Activated naive CD4-positive, alpha-beta T cell treated with anti-CD3 and anti-CD28 coated beads for 36 hours (primary cell): ENCODE results near the gene TPSAB1. TPM values are rescaled to one million over a fixed set of nuclear protein-coding genes. Genes with fewer than 3 reads are reported as not detected.

Source experiments
- CTCF ChIA-PET: fragments of 350-600 bp; sonication (Branson Sonifier 250); formaldehyde crosslinking; loops from one replicate; lab custom pipeline; 2021; ENCODE audit warnings: antibody characterized with exemption; lab: Charles Lee
- DNase-seq: peaks from one replicate; pipeline ENCODE4 v3.0.0-alpha.2; 2020
- H3K27ac Mint-ChIP-seq: one replicate; pipeline ENCODE4 v1.8.0; 2021; ENCODE audit warnings: mild to moderate bottlenecking, mixed read lengths
- H3K27me3 Mint-ChIP-seq: one replicate; pipeline ENCODE4 v1.8.0; 2021; ENCODE audit warnings: low read depth, mixed read lengths
- H3K36me3 Mint-ChIP-seq: one replicate; pipeline ENCODE4 v1.8.0; 2021; ENCODE audit warnings: low read depth, mixed read lengths
- H3K4me1 Mint-ChIP-seq: one replicate; pipeline ENCODE4 v1.8.0; 2021; ENCODE audit warnings: low read depth, mixed read lengths
- H3K4me3 Mint-ChIP-seq: one replicate; pipeline ENCODE4 v1.8.0; 2021; ENCODE audit warnings: mild to moderate bottlenecking, moderate library complexity, mixed read lengths
- H3K9me3 Mint-ChIP-seq: one replicate; pipeline ENCODE4 v1.8.0; 2021; ENCODE audit warnings: mixed read lengths
- intact Hi-C: fragments of 100-400 bp; cut with micrococcal nuclease; formaldehyde crosslinking; loops from one replicate; pipeline ENCODE4 v1.15.1; 2023
- total RNA-seq, 2 experiments: library from RNA; stranded (reverse); gene quantifications; one replicate each; pipeline ENCODE4 v1.2.3, GENCODE V29; 2021

TPSAB1 gene
- total RNA-seq, 2 experiments from 2014 or later, result not detected

DNA sequence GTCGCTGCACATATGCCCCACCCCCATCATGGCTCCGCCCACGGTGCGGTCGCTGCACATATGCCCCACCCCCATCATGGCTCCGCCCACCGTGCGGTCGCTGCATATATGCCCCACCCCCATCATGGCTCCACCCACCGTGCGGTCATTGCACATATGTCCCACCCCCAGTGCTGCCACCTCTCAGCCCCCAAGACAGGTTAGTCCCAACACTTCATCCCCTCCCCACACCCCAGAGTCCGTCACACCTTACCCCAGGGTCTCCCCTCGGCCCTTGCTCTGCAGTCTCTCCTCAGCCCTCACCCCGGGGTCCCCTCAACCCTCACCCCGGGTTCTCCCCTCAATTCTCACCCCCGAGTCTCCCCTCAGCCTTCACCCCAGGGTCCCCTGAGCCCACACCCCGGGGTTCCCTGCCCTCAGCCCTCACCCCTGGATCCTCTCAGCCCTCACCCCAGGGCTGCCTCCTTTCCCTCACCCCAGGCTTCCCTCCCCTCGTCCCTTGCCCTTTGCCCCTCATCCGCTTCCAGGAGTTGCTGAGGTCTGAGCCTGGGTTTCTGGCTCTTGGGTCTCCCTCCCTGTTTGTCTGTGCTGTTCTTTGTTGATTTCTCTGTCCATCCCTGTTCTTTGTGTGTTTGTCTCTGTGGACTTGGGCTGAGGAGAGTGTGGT, 41.0 kb upstream of the TPSAB1 start:
- H3K27ac Mint-ChIP-seq, result no peak overlapping the region
- H3K4me3 Mint-ChIP-seq, result no peak overlapping the region
- H3K4me1 Mint-ChIP-seq, result no peaks in the 10 kb centered on the region
- no peaks in the 10 kb centered on the region for H3K27me3 Mint-ChIP-seq
- CTCF ChIA-PET, result no interaction called here
- DNase-seq, result no peak
- intact Hi-C loops, result no loop called here
- no peaks in the 10 kb centered on the region for H3K9me3 Mint-ChIP-seq
- no peaks in the 10 kb centered on the region for H3K36me3 Mint-ChIP-seq

GRCh38 chr16:1200014-1200627, 40.4 kb upstream of the TPSAB1 start:
- CTCF ChIA-PET, result no interaction called here
- no peaks in the 10 kb centered on the region for H3K4me1 Mint-ChIP-seq
- no peaks in the 10 kb centered on the region for H3K27me3 Mint-ChIP-seq
- no peak overlapping the region for H3K27ac Mint-ChIP-seq
- DNase-seq, result no peak
- H3K9me3 Mint-ChIP-seq, result no peaks in the 10 kb centered on the region
- H3K36me3 Mint-ChIP-seq, result no peaks in the 10 kb centered on the region
- intact Hi-C loops, result no loop called here
- H3K4me3 Mint-ChIP-seq, result no peak overlapping the region

DNA sequence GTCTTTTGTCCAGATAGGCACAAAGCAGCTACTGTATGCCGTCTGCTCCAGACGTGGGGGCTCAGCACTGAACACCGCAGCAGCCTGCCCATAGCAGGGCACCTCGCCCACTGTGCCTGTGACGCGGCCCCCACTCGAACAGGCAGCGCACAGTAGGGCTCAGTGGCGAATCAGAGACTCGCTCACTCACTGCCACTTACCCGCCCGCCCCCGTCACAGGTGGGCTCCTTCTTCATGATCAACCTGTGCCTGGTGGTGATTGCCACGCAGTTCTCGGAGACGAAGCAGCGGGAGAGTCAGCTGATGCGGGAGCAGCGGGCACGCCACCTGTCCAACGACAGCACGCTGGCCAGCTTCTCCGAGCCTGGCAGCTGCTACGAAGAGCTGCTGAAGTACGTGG, 39.1 kb upstream of the TPSAB1 start:
- no peak for DNase-seq
- no peaks in the 10 kb centered on the region for H3K9me3 Mint-ChIP-seq
- no peaks in the 10 kb centered on the region for H3K4me1 Mint-ChIP-seq
- H3K4me3 Mint-ChIP-seq, result no peak overlapping the region
- H3K27me3 Mint-ChIP-seq, result no peaks in the 10 kb centered on the region
- intact Hi-C loops, result no loop called here
- H3K27ac Mint-ChIP-seq, result no peak overlapping the region
- no peaks in the 10 kb centered on the region for H3K36me3 Mint-ChIP-seq
- CTCF ChIA-PET, result interaction anchor here (1.1 kb wide), 1 partner anchor 144 kb away, joined by 3 read pairs; no protein-coding TSS in a partner anchor

- intact Hi-C loops, result no loop called here
- Mint-ChIP-seq H3K9me3 (no peaks in the 10 kb centered on the region), H3K27ac (no peak overlapping the region), H3K36me3 (no peaks in the 10 kb centered on the region), H3K27me3 (no peaks in the 10 kb centered on the region), H3K4me3 (no peak overlapping the region), H3K4me1 (no peaks in the 10 kb centered on the region)
- DNase-seq, result no peak
- CTCF ChIA-PET, result no interaction called here
These were observed 38.2 kb upstream of the TPSAB1 start for GRCh38 chr16:1202274-1202673.

- CTCF ChIA-PET, result no interaction called here
- intact Hi-C loops, result no loop called here
- Mint-ChIP-seq H3K27me3 (no peaks in the 10 kb centered on the region), H3K9me3 (no peaks in the 10 kb centered on the region), H3K4me1 (no peaks in the 10 kb centered on the region), H3K4me3 (no peak overlapping the region), H3K27ac (no peak overlapping the region), H3K36me3 (no peaks in the 10 kb centered on the region)
- no peak for DNase-seq
These were observed 35.6 kb upstream of the TPSAB1 start for GRCh38 chr16:1204933-1205332.

DNA sequence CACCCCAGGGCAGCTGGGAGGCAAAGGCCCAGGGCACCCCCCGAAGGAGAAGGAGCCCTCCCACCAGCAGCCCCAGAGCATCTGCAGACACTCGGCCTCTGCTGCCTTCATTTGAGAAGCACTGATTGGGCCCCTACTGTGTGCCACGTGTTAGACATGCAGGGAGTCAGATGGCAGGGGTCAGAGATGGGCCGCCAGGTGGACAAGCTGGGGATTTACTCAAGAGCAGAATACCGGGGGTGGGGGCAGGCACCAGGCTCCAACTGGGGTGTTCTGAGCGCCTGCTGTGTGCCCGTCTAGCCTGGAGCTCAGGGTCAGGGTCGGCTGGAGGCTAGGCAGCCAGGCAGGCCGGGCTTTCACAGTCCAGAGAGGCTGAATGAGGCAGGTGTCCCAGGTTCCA, 34.2 kb upstream of the TPSAB1 start:
- no peak overlapping the region for H3K4me3 Mint-ChIP-seq
- no peaks in the 10 kb centered on the region for H3K36me3 Mint-ChIP-seq
- CTCF ChIA-PET, result no interaction called here
- H3K27ac Mint-ChIP-seq, result no peak overlapping the region
- no peaks in the 10 kb centered on the region for H3K9me3 Mint-ChIP-seq
- no peaks in the 10 kb centered on the region for H3K4me1 Mint-ChIP-seq
- no peak for DNase-seq
- H3K27me3 Mint-ChIP-seq, result no peaks in the 10 kb centered on the region
- intact Hi-C loops, result no loop called here

GRCh38 chr16:1206786-1207185, 33.7 kb upstream of the TPSAB1 start:
- no peak overlapping the region for H3K4me3 Mint-ChIP-seq
- intact Hi-C loops, result no loop called here
- no peaks in the 10 kb centered on the region for H3K36me3 Mint-ChIP-seq
- H3K27ac Mint-ChIP-seq, result no peak overlapping the region
- no peaks in the 10 kb centered on the region for H3K9me3 Mint-ChIP-seq
- CTCF ChIA-PET, result no interaction called here
- no peak for DNase-seq
- no peaks in the 10 kb centered on the region for H3K27me3 Mint-ChIP-seq
- no peaks in the 10 kb centered on the region for H3K4me1 Mint-ChIP-seq

GRCh38 chr16:1208239-1208830, 32.2 kb upstream of the TPSAB1 start:
- CTCF ChIA-PET, result no interaction called here
- Mint-ChIP-seq H3K4me3 (peak overlapping the region; percentile 8), H3K27me3 (no peaks in the 10 kb centered on the region), H3K36me3 (no peaks in the 10 kb centered on the region), H3K27ac (peak overlapping the region; percentile 44), H3K9me3 (no peaks in the 10 kb centered on the region), H3K4me1 (no peaks in the 10 kb centered on the region)
- intact Hi-C loops, result no loop called here
- no peak for DNase-seq

DNA sequence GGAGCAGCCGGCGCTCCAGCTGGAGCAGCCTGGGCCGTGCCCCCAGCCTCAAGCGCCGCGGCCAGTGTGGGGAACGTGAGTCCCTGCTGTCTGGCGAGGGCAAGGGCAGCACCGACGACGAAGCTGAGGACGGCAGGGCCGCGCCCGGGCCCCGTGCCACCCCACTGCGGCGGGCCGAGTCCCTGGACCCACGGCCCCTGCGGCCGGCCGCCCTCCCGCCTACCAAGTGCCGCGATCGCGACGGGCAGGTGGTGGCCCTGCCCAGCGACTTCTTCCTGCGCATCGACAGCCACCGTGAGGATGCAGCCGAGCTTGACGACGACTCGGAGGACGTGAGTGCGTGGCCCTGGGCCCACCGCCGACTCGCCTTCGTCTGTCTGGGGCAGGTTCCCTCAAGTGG, 31.4 kb upstream of the TPSAB1 start:
- no peak for DNase-seq
- no peaks in the 10 kb centered on the region for H3K36me3 Mint-ChIP-seq
- CTCF ChIA-PET, result no interaction called here
- no peak overlapping the region for H3K27ac Mint-ChIP-seq
- no peaks in the 10 kb centered on the region for H3K9me3 Mint-ChIP-seq
- intact Hi-C loops, result no loop called here
- H3K4me3 Mint-ChIP-seq, result no peak overlapping the region
- no peaks in the 10 kb centered on the region for H3K27me3 Mint-ChIP-seq
- H3K4me1 Mint-ChIP-seq, result no peaks in the 10 kb centered on the region

DNA sequence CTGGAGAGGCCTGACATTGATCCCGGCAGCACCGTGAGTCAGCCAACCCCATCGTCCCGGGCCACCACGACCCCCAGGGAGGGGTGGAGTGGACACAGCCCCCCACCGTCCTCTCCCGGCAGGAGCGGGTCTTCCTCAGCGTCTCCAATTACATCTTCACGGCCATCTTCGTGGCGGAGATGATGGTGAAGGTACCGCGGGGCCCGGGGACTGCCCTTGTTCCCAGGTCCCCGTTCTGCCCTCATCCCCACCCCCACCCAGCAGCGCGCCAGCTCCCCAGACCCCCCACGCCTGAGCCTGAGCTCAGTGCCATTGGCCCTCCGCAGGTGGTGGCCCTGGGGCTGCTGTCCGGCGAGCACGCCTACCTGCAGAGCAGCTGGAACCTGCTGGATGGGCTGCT, 30.0 kb upstream of the TPSAB1 start:
- Mint-ChIP-seq H3K9me3 (no peaks in the 10 kb centered on the region), H3K4me1 (no peaks in the 10 kb centered on the region), H3K27ac (no peak overlapping the region), H3K27me3 (no peaks in the 10 kb centered on the region), H3K4me3 (no peak overlapping the region), H3K36me3 (no peaks in the 10 kb centered on the region)
- intact Hi-C loops, result no loop called here
- DNase-seq, result no peak
- CTCF ChIA-PET, result no interaction called here

DNA sequence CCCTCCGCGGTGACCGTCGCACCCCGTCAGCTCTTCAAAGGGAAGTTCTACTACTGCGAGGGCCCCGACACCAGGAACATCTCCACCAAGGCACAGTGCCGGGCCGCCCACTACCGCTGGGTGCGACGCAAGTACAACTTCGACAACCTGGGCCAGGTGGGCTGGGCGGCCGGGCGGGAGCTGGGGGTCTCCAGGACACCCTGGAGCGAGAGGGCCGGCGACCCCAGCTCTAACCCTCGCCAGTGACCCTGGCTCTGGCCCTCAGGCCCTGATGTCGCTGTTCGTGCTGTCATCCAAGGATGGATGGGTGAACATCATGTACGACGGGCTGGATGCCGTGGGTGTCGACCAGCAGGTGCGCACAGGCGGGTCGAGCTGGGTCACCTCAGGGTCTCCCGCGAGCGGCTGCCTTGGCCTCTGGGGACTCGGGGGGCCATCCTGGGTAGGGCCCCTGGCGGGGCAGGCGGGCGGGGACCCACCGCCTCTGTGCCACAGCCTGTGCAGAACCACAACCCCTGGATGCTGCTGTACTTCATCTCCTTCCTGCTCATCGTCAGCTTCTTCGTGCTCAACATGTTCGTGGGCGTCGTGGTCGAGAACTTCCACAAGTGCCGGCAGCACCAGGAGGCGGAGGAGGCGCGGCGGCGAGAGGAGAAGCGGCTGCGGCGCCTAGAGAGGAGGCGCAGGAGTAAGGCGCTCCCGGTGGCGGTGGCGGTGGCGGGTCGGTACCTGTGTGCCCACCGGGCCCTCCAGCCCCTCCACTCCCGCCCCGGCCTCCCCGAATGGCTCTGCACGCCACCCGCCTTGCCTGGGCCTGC, 28.8 kb upstream of the TPSAB1 start:
- no peak for DNase-seq

DNA sequence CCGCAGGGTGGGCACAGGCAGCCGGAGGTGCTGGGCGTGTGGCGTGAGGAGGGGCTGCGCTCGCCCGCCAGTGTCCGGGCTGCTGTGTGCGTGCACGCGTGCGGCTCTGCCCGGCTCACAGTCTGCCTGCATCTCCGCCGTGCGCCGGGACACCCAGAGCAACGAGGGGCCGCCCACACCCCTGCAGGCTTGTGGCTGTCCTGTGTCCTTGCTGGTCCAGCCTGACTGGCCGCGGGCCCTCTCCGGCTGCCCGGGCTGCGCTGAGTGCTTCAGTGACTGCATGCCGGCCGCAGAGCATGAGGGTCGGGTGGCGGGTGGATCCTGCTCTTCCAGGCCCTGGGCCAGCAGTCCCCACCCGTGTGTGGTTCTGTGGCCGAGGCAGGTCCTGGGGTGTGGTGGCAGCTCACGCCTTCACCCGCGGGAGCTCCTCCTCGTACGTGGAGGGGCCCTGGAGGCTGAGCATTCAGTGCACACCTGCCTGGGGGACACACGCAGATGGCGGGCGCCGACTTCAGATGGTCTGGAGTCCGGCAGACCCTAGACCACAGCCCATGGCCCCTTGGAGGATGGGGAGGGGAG, 27.8 kb upstream of the TPSAB1 start:
- no peak for DNase-seq
- Mint-ChIP-seq H3K4me1 (no peaks in the 10 kb centered on the region), H3K27ac (no peak overlapping the region), H3K36me3 (no peaks in the 10 kb centered on the region), H3K9me3 (no peaks in the 10 kb centered on the region), H3K27me3 (no peaks in the 10 kb centered on the region), H3K4me3 (no peak overlapping the region)
- CTCF ChIA-PET, result interaction anchor here (0.5 kb wide), 1 partner anchor 1056 kb away, joined by 3 read pairs; no protein-coding TSS in a partner anchor
- intact Hi-C loops, result no loop called here

More for the DNA sequence above, 28.8 kb upstream of the TPSAB1 start:
- Mint-ChIP-seq H3K4me3 (no peak overlapping the region), H3K27me3 (no peaks in the 10 kb centered on the region), H3K9me3 (no peaks in the 10 kb centered on the region), H3K27ac (no peak overlapping the region), H3K36me3 (no peaks in the 10 kb centered on the region), H3K4me1 (no peaks in the 10 kb centered on the region)
- CTCF ChIA-PET, result no interaction called here
- intact Hi-C loops, result no loop called here
